Right kidney (tissue), 1 donor: ENCODE measurements around the gene RFX6.

Experiments
- DNase-seq: peaks from one replicate; pipeline ENCODE4 v3.0.0-alpha.2; 2016

RFX6 gene

GRCh38 chr6:116974526-116975316 lies 97.7 kb downstream of the RFX6 start:
- DNase-seq = no peak

DNA sequence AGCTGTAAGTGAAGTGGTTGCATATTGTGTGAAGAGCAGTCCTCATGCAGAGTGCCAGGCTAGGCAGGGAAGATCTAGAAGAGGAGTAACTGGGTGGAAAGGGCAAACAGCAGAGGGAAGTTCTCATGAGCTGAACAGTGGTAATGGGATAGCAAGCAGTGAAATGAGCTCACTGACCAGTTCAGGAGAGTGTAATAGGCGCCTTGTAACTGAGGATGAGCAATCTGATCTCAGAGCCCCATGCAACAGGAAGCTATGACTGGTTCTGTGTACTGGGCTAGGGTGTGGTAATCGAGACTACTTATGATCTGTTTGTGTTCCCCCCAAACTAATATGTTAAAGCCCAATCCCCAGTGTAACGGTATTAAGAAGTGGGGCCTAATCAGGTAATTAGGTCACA lies 98.6 kb downstream of the RFX6 start:
- no peak for DNase-seq

DNA sequence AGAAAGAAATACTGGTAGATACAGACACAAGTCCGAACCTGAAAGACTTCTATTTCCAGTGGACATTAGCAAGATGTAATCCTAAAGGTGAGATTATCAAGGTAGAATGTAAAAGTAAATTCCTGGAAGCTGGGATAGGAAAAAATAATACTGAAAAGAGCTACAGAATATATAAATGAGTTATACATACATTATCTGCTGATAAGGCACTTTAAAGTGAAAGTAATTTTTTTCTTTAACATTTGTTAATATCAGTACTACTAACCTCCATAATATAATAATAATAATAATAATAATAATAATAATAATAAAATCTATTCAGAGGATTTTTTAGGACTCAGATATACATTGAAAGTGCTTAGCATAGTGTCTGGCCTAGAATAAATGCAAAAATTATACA lies 102.5 kb downstream of the RFX6 start:
- DNase-seq = no peak
